ENCODE data around the gene LLGL2. TPM values are rescaled to one million over a fixed set of nuclear protein-coding genes. Genes with fewer than 3 reads are reported as not detected.
"Not testable (repeated sequence)": the region's sequence is repeated elsewhere in the genome, so short reads cannot be mapped to it uniquely, and the experiment has no call there.

The LLGL2 gene, protein sequence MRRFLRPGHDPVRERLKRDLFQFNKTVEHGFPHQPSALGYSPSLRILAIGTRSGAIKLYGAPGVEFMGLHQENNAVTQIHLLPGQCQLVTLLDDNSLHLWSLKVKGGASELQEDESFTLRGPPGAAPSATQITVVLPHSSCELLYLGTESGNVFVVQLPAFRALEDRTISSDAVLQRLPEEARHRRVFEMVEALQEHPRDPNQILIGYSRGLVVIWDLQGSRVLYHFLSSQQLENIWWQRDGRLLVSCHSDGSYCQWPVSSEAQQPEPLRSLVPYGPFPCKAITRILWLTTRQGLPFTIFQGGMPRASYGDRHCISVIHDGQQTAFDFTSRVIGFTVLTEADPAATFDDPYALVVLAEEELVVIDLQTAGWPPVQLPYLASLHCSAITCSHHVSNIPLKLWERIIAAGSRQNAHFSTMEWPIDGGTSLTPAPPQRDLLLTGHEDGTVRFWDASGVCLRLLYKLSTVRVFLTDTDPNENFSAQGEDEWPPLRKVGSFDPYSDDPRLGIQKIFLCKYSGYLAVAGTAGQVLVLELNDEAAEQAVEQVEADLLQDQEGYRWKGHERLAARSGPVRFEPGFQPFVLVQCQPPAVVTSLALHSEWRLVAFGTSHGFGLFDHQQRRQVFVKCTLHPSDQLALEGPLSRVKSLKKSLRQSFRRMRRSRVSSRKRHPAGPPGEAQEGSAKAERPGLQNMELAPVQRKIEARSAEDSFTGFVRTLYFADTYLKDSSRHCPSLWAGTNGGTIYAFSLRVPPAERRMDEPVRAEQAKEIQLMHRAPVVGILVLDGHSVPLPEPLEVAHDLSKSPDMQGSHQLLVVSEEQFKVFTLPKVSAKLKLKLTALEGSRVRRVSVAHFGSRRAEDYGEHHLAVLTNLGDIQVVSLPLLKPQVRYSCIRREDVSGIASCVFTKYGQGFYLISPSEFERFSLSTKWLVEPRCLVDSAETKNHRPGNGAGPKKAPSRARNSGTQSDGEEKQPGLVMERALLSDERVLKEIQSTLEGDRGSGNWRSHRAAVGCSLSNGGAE
- polyA plus RNA-seq (2012; ENCODE audit: low read depth, missing spikeins), result 5.2 TPM

- TF ChIP-seq TAF1 (IDR thresholded peaks at IDR 0.05; ENCODE audit: low read depth, low read length), result no peak
- no peak for TF ChIP-seq POLR2AphosphoS5 (IDR thresholded peaks at IDR 0.05; ENCODE audit: low read depth, low read length)
- no peak for TF ChIP-seq PAX5 (IDR thresholded peaks at IDR 0.05; ENCODE audit: insufficient read depth, low read length, severe bottlenecking)
- TF ChIP-seq POU2F2 (IDR thresholded peaks at IDR 0.05; ENCODE audit: low read depth, low read length), result 0 out of 2 replicates have a peak, but pooled peaks have one; percentile 12
- no peak for TF ChIP-seq POLR2A (IDR thresholded peaks at IDR 0.05; ENCODE audit: low read depth, low read length)
- no peak for TF ChIP-seq SPI1 (IDR thresholded peaks at IDR 0.05; ENCODE audit: low read depth, low read length)
- peak; percentile 95 for DNase-seq (ENCODE audit: insufficient read length, low spot score)
- FAIRE-seq, result peak; percentile 74
Measured at GRCh38 chr17:75524970-75525805, at the start of gene LLGL2. Gene LLGL2, plus strand, starts transcription at chr17:75525697. Its CDS starts 17,730 bp downstream, at chr17:75543427.

- FAIRE-seq, result no peak
- no peak for DNase-seq (ENCODE audit: insufficient read length, low spot score)
- TF ChIP-seq POLR2A (IDR thresholded peaks at IDR 0.05; ENCODE audit: low read depth, low read length) (no peak), SPI1 (IDR thresholded peaks at IDR 0.05; ENCODE audit: low read depth, low read length) (no peak), POLR2AphosphoS5 (IDR thresholded peaks at IDR 0.05; ENCODE audit: low read depth, low read length) (no peak), POU2F2 (IDR thresholded peaks at IDR 0.05; ENCODE audit: low read depth, low read length) (no peak), PAX5 (IDR thresholded peaks at IDR 0.05; ENCODE audit: insufficient read depth, low read length, severe bottlenecking) (no peak)
Measured at GRCh38 chr17:75475851-75476250, 49.6 kb upstream of the LLGL2 start.

- TF ChIP-seq POU2F2 (IDR thresholded peaks at IDR 0.05; ENCODE audit: low read depth, low read length), result no peak
- no peak for TF ChIP-seq PAX5 (IDR thresholded peaks at IDR 0.05; ENCODE audit: insufficient read depth, low read length, severe bottlenecking)
- TF ChIP-seq POLR2A (IDR thresholded peaks at IDR 0.05; ENCODE audit: low read depth, low read length), result no peak
- no peak for TF ChIP-seq TAF1 (IDR thresholded peaks at IDR 0.05; ENCODE audit: low read depth, low read length)
- TF ChIP-seq POLR2AphosphoS5 (IDR thresholded peaks at IDR 0.05; ENCODE audit: low read depth, low read length), result no peak
- TF ChIP-seq SPI1 (IDR thresholded peaks at IDR 0.05; ENCODE audit: low read depth, low read length), result no peak
- FAIRE-seq (no peak), DNase-seq (ENCODE audit: insufficient read length, low spot score) (no peak)
Measured at GRCh38 chr17:75476271-75476671, 49.2 kb upstream of the LLGL2 start.

- no peak for FAIRE-seq
- TF ChIP-seq PAX5 (IDR thresholded peaks at IDR 0.05; ENCODE audit: insufficient read depth, low read length, severe bottlenecking) (no peak), POLR2AphosphoS5 (IDR thresholded peaks at IDR 0.05; ENCODE audit: low read depth, low read length) (no peak), TAF1 (IDR thresholded peaks at IDR 0.05; ENCODE audit: low read depth, low read length) (no peak), POU2F2 (IDR thresholded peaks at IDR 0.05; ENCODE audit: low read depth, low read length) (no peak), SPI1 (IDR thresholded peaks at IDR 0.05; ENCODE audit: low read depth, low read length) (no peak), POLR2A (IDR thresholded peaks at IDR 0.05; ENCODE audit: low read depth, low read length) (no peak)
- no peak for DNase-seq (ENCODE audit: insufficient read length, low spot score)
Measured at GRCh38 chr17:75476752-75477489, 48.6 kb upstream of the LLGL2 start.

GRCh38 chr17:75477490-75477862, 48.0 kb upstream of the LLGL2 start:
- not testable (repeated sequence) for FAIRE-seq; DNase-seq (ENCODE audit: insufficient read length, low spot score)

DNA sequence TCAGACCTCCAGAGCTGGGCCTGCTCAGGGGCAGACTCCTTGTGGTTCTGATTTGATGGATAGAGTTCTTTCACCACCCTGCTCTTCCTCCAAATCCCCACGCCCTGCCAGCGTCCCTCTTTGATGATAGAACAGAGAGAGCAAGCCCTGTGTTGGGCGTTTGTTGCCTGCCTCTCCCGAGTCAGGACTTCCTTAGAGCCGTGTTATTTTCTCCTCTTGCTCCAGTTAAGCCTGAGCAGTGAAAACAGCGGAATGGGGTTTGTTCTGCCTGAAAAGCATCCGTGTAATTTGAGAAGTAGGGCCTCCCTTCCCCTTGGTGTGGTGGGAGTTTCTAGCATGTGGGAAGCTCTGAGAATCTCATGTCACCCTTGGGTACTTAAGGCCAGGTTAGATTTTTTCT, 47.0 kb upstream of the LLGL2 start:
- no peak for DNase-seq (ENCODE audit: insufficient read length, low spot score)
- no peak for FAIRE-seq
- TF ChIP-seq TAF1 (IDR thresholded peaks at IDR 0.05; ENCODE audit: low read depth, low read length), result no peak
- no peak for TF ChIP-seq SPI1 (IDR thresholded peaks at IDR 0.05; ENCODE audit: low read depth, low read length)
- TF ChIP-seq PAX5 (IDR thresholded peaks at IDR 0.05; ENCODE audit: insufficient read depth, low read length, severe bottlenecking), result no peak
- TF ChIP-seq POU2F2 (IDR thresholded peaks at IDR 0.05; ENCODE audit: low read depth, low read length), result no peak
- no peak for TF ChIP-seq POLR2A (IDR thresholded peaks at IDR 0.05; ENCODE audit: low read depth, low read length)
- no peak for TF ChIP-seq POLR2AphosphoS5 (IDR thresholded peaks at IDR 0.05; ENCODE audit: low read depth, low read length)

GRCh38 chr17:75480281-75480680, 45.2 kb upstream of the LLGL2 start:
- DNase-seq (ENCODE audit: insufficient read length, low spot score), result no peak

More at GRCh38 chr17:75480281-75480680, 45.2 kb upstream of the LLGL2 start:
- FAIRE-seq, result no peak
- no peak for TF ChIP-seq POU2F2 (IDR thresholded peaks at IDR 0.05; ENCODE audit: low read depth, low read length)
- TF ChIP-seq TAF1 (IDR thresholded peaks at IDR 0.05; ENCODE audit: low read depth, low read length), result no peak
- TF ChIP-seq SPI1 (IDR thresholded peaks at IDR 0.05; ENCODE audit: low read depth, low read length), result no peak
- no peak for TF ChIP-seq POLR2AphosphoS5 (IDR thresholded peaks at IDR 0.05; ENCODE audit: low read depth, low read length)
- no peak for TF ChIP-seq PAX5 (IDR thresholded peaks at IDR 0.05; ENCODE audit: insufficient read depth, low read length, severe bottlenecking)
- TF ChIP-seq POLR2A (IDR thresholded peaks at IDR 0.05; ENCODE audit: low read depth, low read length), result no peak

Data from GM12891 (cell line).